GM10266 (cell line): ENCODE data around the gene RTF2.

Experiments
- DNase-seq: peaks from one replicate; pipeline ENCODE4 v3.0.0; 2012; ENCODE audit errors: extremely low spot score
- TF ChIP-seq, protein P1 (sequence below): IDR thresholded peaks from 2 replicates; pipeline ENCODE4 v1.5.1; 2012; ENCODE audit warnings: mild to moderate bottlenecking, low read depth; ENCODE audit not compliant: control insufficient read depth, insufficient read depth; ENCODE audit errors: missing control alignments

RTF2 gene

DNA sequence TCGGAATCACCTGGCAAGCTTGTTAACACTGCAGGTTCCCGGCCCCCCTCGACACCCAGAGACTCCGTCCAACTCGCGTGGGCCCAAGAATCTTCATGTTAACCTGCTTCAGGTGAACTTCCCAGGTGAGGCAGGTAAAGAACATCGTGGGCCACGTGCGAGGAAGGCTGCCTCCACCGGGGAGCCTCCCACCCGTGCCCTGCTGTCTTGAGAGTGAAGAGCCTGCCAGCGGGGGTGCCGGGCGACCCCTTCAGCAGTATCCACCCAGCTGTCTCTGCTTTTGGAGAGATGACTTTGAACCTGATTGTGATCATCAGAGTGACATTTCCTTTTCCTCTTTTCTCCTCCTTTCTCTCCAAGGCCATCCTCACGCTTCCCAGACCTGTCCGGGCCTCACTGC, 22.9 kb upstream of the RTF2 start:
- TF ChIP-seq, protein P1, sequence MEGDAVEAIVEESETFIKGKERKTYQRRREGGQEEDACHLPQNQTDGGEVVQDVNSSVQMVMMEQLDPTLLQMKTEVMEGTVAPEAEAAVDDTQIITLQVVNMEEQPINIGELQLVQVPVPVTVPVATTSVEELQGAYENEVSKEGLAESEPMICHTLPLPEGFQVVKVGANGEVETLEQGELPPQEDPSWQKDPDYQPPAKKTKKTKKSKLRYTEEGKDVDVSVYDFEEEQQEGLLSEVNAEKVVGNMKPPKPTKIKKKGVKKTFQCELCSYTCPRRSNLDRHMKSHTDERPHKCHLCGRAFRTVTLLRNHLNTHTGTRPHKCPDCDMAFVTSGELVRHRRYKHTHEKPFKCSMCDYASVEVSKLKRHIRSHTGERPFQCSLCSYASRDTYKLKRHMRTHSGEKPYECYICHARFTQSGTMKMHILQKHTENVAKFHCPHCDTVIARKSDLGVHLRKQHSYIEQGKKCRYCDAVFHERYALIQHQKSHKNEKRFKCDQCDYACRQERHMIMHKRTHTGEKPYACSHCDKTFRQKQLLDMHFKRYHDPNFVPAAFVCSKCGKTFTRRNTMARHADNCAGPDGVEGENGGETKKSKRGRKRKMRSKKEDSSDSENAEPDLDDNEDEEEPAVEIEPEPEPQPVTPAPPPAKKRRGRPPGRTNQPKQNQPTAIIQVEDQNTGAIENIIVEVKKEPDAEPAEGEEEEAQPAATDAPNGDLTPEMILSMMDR: no peak
- DNase-seq: no peak

- TF ChIP-seq, protein P1: no peak
- DNase-seq: no peak
Measured at GRCh38 chr20:56447227-56447626, 21.2 kb upstream of the RTF2 start.

GRCh38 chr20:56449459-56449858, 19.0 kb upstream of the RTF2 start:
- DNase-seq: no peak
- TF ChIP-seq, protein P1: no peak

- DNase-seq: no peak
- TF ChIP-seq, protein P1: no peak
Measured at GRCh38 chr20:56451056-56451765, 17.2 kb upstream of the RTF2 start.

GRCh38 chr20:56453352-56453751, 15.1 kb upstream of the RTF2 start:
- TF ChIP-seq, protein P1: no peak
- peak; percentile 68 for DNase-seq

GRCh38 chr20:56454754-56455153, 13.7 kb upstream of the RTF2 start:
- peak; percentile 56 for DNase-seq
- TF ChIP-seq, protein P1: no peak

- DNase-seq: no peak
- TF ChIP-seq, protein P1: no peak
Measured at GRCh38 chr20:56458206-56458821, 10.1 kb upstream of the RTF2 start.
